ENCODE measurements around the gene ARFIP1.

GRCh38 chr4:152875261-152875660 lies 95.5 kb downstream of the ARFIP1 start:
- no peak for TF ChIP-seq CTCF (IDR thresholded peaks at IDR 0.05)
- TF ChIP-seq POLR2A (IDR thresholded peaks at IDR 0.05), result no peak
